ENCODE data around the gene SPTLC3. TPM values are rescaled to one million over a fixed set of nuclear protein-coding genes. Genes with fewer than 3 reads are reported as not detected.

The SPTLC3 gene
- total and polyA plus RNA-seq, 2 of the 13 experiments (the other 11 are each of a cell fraction or from before 2014, with no cell fraction given), result 20.5 to 95.6 TPM

GRCh38 chr20:13113731-13114130, 105.0 kb downstream of the SPTLC3 start (continued):
- TF ChIP-seq ZBTB14 (CRISPR knock-in tag; IDR thresholded peaks at IDR 0.05), result no peak
- TF ChIP-seq USF2 (IDR thresholded peaks at IDR 0.05; ENCODE audit: low read depth, low read length), result no peak
- no peak for TF ChIP-seq USF2 (CRISPR knock-in tag; IDR thresholded peaks at IDR 0.05; ENCODE audit: borderline replicate concordance)
- no peak for TF ChIP-seq SMAD1 (CRISPR knock-in tag; IDR thresholded peaks at IDR 0.05; ENCODE audit: borderline replicate concordance, low read depth)

- 90% methylated on average over 2 of the region's 2 CpGs for WGBS (ENCODE audit: low lambda C conversion rate)
- no peaks in the 10 kb centered on the region for H3K27me3 ChIP-seq (ENCODE audit: control insufficient read depth in 1 of 2, insufficient read depth in 2 of 2, low read length in 2 of 2)
Observed at GRCh38 chr20:13117200-13117599, 108.4 kb downstream of the SPTLC3 start.

More at GRCh38 chr20:13117200-13117599, 108.4 kb downstream of the SPTLC3 start:
- ATAC-seq (no peak), DNase-seq (ENCODE audit: low spot score) (no peak), FAIRE-seq (no peak)
- Histone ChIP-seq H3K9ac (ENCODE audit: insufficient read depth, low read depth, low read length) (no peak overlapping the region), H4K20me1 (ENCODE audit: insufficient read depth, low read length) (no peaks in the 10 kb centered on the region), H3K36me3 (replicated peaks in 1 of 2; ENCODE audit: control insufficient read depth in 1 of 2, insufficient read depth in 2 of 2, low read length in 2 of 2) (peaks cover 23 to 44% of the 10 kb centered on the region in 2 experiments), H3K79me2 (ENCODE audit: insufficient read depth, low read length) (no peaks in the 10 kb centered on the region), H3K27ac (ENCODE audit: extremely low read length, insufficient read depth, low read length) (no peak overlapping the region), H2AFZ (ENCODE audit: low read length) (no peak overlapping the region), H3K4me3 (replicated peaks in 1 of 3; ENCODE audit: insufficient read depth in 1 of 3, low read depth in 2 of 3, low read length in 3 of 3) (no peak overlapping the region), H3K9me3 (ENCODE audit: low read length) (no peaks in the 10 kb centered on the region), H3K4me2 (ENCODE audit: low read depth, low read length) (no peak overlapping the region), H3K4me1 (ENCODE audit: insufficient read depth, low read length) (peaks cover 27% of the 10 kb centered on the region)
- no TSS peak for BruUV-seq (replicated peaks)
- in situ Hi-C loops (cut with HindIII; ENCODE audit: extremely low pct_ligation_motif_present, low pct_unique_long_range_greater_than_20kb), result loop anchor here (5.0 kb wide), 2 partner anchors 135 to 430 kb away; no protein-coding TSS in a partner anchor
- TF ChIP-seq HNRNPLL (IDR thresholded peaks at IDR 0.05; ENCODE audit: low read depth, low read length, poor library complexity, severe bottlenecking), result no peak
- TF ChIP-seq HOXA9 (CRISPR knock-in tag; IDR thresholded peaks at IDR 0.05; ENCODE audit: borderline replicate concordance), result no peak
- no peak for TF ChIP-seq ZXDC (CRISPR knock-in tag; IDR thresholded peaks at IDR 0.05)
- no peak for TF ChIP-seq ZNF790 (CRISPR knock-in tag; IDR thresholded peaks at IDR 0.05; ENCODE audit: borderline replicate concordance)
- no peak for TF ChIP-seq NR2F6 (IDR thresholded peaks at IDR 0.05)
- TF ChIP-seq NR2F6 (CRISPR knock-in tag; IDR thresholded peaks at IDR 0.05), result no peak
- no peak for TF ChIP-seq CEBPG (CRISPR knock-in tag; IDR thresholded peaks at IDR 0.05)
- no peak for TF ChIP-seq ZNF224 (CRISPR knock-in tag; IDR thresholded peaks at IDR 0.05)
- TF ChIP-seq DNMT1 (CRISPR knock-in tag; IDR thresholded peaks at IDR 0.05), result no peak
- TF ChIP-seq RXRB (CRISPR knock-in tag; IDR thresholded peaks at IDR 0.05; ENCODE audit: borderline replicate concordance), result no peak
- TF ChIP-seq SRSF4 (IDR thresholded peaks at IDR 0.05; ENCODE audit: low read depth, low read length, poor library complexity, severe bottlenecking), result no peak
- no peak for TF ChIP-seq ZSCAN25 (CRISPR knock-in tag; IDR thresholded peaks at IDR 0.05)
- no peak for TF ChIP-seq ZNF34 (CRISPR knock-in tag; IDR thresholded peaks at IDR 0.05; ENCODE audit: borderline replicate concordance)
- TF ChIP-seq ZNF841 (CRISPR knock-in tag; IDR thresholded peaks at IDR 0.05; ENCODE audit: borderline replicate concordance), result no peak
- intact Hi-C loops (cut with micrococcal nuclease; ENCODE audit: unreplicated experiment), result loop anchor here (5.0 to 10.0 kb wide), 2 partner anchors 308 to 655 kb away; no protein-coding TSS in a partner anchor
- ChIA-PET CTCF (ENCODE audit: low intra/inter-chr PET ratio, low total read pairs) (no interaction called here), POLR2A (no interaction called here)
